Esophagus muscularis mucosa (tissue), 4 donors: Measurements from ENCODE around the gene KLF1.

Experiments used
- EP300 ChIP-seq: sonication (generic); formaldehyde crosslinking; IDR thresholded peaks from one replicate; pipeline ENCODE4 v1.6.1; 2017; ENCODE audit warnings: antibody characterized with exemption
- POLR2A ChIP-seq: fragments of 450-650 bp; IDR thresholded peaks from one replicate; pipeline ENCODE4 v1.6.1; 2017; ENCODE audit warnings: antibody characterized with exemption, moderate library complexity, mild to moderate bottlenecking, low read depth
- POLR2AphosphoS5 ChIP-seq, 2 donors: sonication (generic); formaldehyde crosslinking; IDR thresholded peaks; one replicate each; pipeline ENCODE4 v1.6.1; 2017; ENCODE audit warnings: antibody characterized with exemption in 2 of 2
- TF ChIP-seq, protein P1 (sequence below), 3 experiments: fragments of 200-600 bp in 2 of 3; fragments of 450-650 bp in 1 of 3; sonication (generic) in 2 of 3; IDR thresholded peaks; one replicate each; pipeline ENCODE4 v1.5.1; 2017 to 2019; ENCODE audit warnings: antibody characterized with exemption in 3 of 3, mild to moderate bottlenecking in 2 of 3, moderate library complexity in 1 of 3

DNA sequence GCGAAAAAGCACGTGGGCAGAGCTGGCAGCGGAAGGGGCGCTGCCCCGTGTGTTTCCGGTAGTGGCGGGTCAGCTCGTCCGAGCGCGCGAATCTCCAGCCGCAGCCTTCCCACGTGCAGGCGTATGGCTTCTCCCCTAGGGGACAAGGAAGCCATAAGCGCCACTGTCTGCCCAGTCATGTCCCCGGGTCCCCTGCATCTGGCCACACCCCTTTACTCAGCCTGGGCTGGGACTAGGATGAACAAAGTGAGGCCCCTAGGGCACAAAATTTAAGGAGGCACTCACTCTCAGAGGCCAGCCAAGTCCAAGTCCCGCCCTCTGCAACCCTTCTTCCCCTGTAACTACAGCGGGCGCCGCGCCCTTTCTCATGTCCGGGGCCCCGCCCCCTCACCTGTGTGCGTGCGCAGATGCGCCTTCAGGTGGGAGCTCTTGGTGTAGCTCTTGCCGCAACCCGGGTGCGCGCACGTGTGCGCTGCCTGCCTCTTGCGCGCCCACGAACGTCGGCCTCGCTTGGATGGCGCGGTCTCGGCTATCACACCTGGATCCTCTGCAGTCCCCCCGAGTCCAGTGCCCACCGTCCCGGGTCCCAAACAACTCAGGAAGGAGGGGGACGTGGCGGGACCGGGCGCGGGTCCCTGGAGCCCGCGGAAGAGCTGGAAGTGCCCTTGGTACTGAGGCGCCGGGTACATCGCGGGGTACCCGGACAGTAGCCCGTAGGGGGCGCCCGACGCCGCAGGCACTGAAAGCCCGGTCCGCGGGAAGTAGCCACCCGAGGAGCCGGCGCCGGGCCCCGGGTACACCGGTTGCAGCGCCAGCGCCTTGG, 1.9 kb downstream of the KLF1 start:
- TF ChIP-seq, protein P1, sequence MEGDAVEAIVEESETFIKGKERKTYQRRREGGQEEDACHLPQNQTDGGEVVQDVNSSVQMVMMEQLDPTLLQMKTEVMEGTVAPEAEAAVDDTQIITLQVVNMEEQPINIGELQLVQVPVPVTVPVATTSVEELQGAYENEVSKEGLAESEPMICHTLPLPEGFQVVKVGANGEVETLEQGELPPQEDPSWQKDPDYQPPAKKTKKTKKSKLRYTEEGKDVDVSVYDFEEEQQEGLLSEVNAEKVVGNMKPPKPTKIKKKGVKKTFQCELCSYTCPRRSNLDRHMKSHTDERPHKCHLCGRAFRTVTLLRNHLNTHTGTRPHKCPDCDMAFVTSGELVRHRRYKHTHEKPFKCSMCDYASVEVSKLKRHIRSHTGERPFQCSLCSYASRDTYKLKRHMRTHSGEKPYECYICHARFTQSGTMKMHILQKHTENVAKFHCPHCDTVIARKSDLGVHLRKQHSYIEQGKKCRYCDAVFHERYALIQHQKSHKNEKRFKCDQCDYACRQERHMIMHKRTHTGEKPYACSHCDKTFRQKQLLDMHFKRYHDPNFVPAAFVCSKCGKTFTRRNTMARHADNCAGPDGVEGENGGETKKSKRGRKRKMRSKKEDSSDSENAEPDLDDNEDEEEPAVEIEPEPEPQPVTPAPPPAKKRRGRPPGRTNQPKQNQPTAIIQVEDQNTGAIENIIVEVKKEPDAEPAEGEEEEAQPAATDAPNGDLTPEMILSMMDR (IDR thresholded peaks at IDR 0.05): peak; percentile 60 to 71 (median 66)
- TF ChIP-seq EP300 (no peak), POLR2A (no peak), POLR2AphosphoS5 (IDR thresholded peaks at IDR 0.05) (no peak)
